Left lobe of liver (tissue), 2 donors: ENCODE results near the gene STX1A. TPM values are rescaled to one million over a fixed set of nuclear protein-coding genes. Genes with fewer than 3 reads are reported as not detected.

Experiments
- ATAC-seq: fragments of 200-7000 bp; cut with Tn5 transposase; one replicate; pipeline ENCODE4 v1.9.1; 2020; ENCODE audit warnings: mild to moderate bottlenecking, moderate library complexity
- DNase-seq: peaks from one replicate; pipeline ENCODE4 v3.0.0-alpha.2; 2020; ENCODE audit warnings: low spot score
- total RNA-seq: library from RNA; stranded (reverse); gene quantifications from one replicate; pipeline ENCODE4 v1.2.1, GENCODE V29; 2021
- donor health status: DM: no; HTN: no; CAD: no; lungs with moderate emphysema.
- donor health status: DM: no; HTN: yes; CAD: no.

Gene STX1A
- total RNA-seq = 2.9 TPM

- ATAC-seq (peak; percentile 76), DNase-seq (peak; percentile 79)
Observed at GRCh38 chr7:73718905-73719805, at the start of gene STX1A. Gene STX1A (minus strand): TSS chr7:73719669. CDS start chr7:73719631, 38 bp downstream.

GRCh38 chr7:73768641-73769480 is 49.4 kb upstream of the STX1A start:
- ATAC-seq = no peak

GRCh38 chr7:73766556-73767229 is 47.2 kb upstream of the STX1A start:
- no peak for ATAC-seq
- no peak for DNase-seq

More at GRCh38 chr7:73768641-73769480, 49.4 kb upstream of the STX1A start:
- no peak for DNase-seq

- DNase-seq = no peak
- ATAC-seq = no peak
Observed at GRCh38 chr7:73762659-73762999, 43.2 kb upstream of the STX1A start.

GRCh38 chr7:73761854-73762658 is 42.6 kb upstream of the STX1A start:
- ATAC-seq (peak; percentile 43), DNase-seq (no peak)

- ATAC-seq = peak; percentile 67
- no peak for DNase-seq
Observed at GRCh38 chr7:73758581-73759138, 39.2 kb upstream of the STX1A start.

- DNase-seq (no peak), ATAC-seq (no peak)
Observed at GRCh38 chr7:73749931-73750776, 30.7 kb upstream of the STX1A start.

- DNase-seq = no peak
- no peak for ATAC-seq
Observed at GRCh38 chr7:73746378-73746777, 26.9 kb upstream of the STX1A start.

GRCh38 chr7:73742753-73743641 is 23.5 kb upstream of the STX1A start:
- ATAC-seq = peak; percentile 64

GRCh38 chr7:73742338-73742752 is 22.9 kb upstream of the STX1A start:
- ATAC-seq = no peak

More at GRCh38 chr7:73742753-73743641, 23.5 kb upstream of the STX1A start:
- peak; percentile 97 for DNase-seq

GRCh38 chr7:73741600-73741999 is 22.1 kb upstream of the STX1A start:
- no peak for DNase-seq
- no peak for ATAC-seq

More at GRCh38 chr7:73742338-73742752, 22.9 kb upstream of the STX1A start:
- no peak for DNase-seq

GRCh38 chr7:73740771-73741170 is 21.3 kb upstream of the STX1A start:
- DNase-seq = no peak
- ATAC-seq = no peak

GRCh38 chr7:73740212-73740611 is 20.7 kb upstream of the STX1A start:
- no peak for ATAC-seq

GRCh38 chr7:73739387-73739767 is 19.9 kb upstream of the STX1A start:
- no peak for DNase-seq
- no peak for ATAC-seq

More at GRCh38 chr7:73740212-73740611, 20.7 kb upstream of the STX1A start:
- no peak for DNase-seq

- ATAC-seq (peak; percentile 82), DNase-seq (peak; percentile 99)
Observed at GRCh38 chr7:73738612-73739386, 19.3 kb upstream of the STX1A start, which contains the start of gene ABHD11. Gene ABHD11 (minus strand): TSS chr7:73738802. CDS start chr7:73738770, 32 bp downstream.

- DNase-seq = no peak
- peak; percentile 31 for ATAC-seq
Observed at GRCh38 chr7:73738220-73738611, 18.7 kb upstream of the STX1A start.
